H1 (cell line): ENCODE measurements around the gene TTBK2. TPM values are rescaled to one million over a fixed set of nuclear protein-coding genes. Genes with fewer than 3 reads are reported as not detected.
"Not testable (repeated sequence)": the region's sequence is repeated elsewhere in the genome, so short reads cannot be mapped to it uniquely, and the experiment has no call there.

Source experiments
- CTCF ChIA-PET: fragments of 300-600 bp; sonication (Branson Sonifier 250); formaldehyde crosslinking; loops from one replicate; lab custom pipeline; 2021; ENCODE audit not compliant: partially characterized antibody; lab: Charles Lee
- POLR2A ChIA-PET: fragments of 300-600 bp; sonication (Branson Sonifier 250); formaldehyde crosslinking; loops from one replicate; lab custom pipeline; 2021; ENCODE audit warnings: inconsistent platforms; ENCODE audit not compliant: partially characterized antibody; lab: Charles Lee
- DNase-seq, 2 experiments: peaks; one replicate each; pipeline versions ENCODE4 v3.0.0 to v3.0.0-alpha.2; 2010 to 2022; ENCODE audit warnings: low spot score in 2 of 2, low read depth in 1 of 2, mixed read lengths in 1 of 2
- FAIRE-seq: peaks from 2 replicates; lab custom pipeline; 2011; peaks lifted over from hg19 to GRCh38; lab: Jason Lieb, UNC
- H2AFZ ChIP-seq: 2 replicates; pipeline ENCODE4 v1.8.1; 2012; ENCODE audit warnings: low read length, inconsistent platforms
- H2AK5ac ChIP-seq: 2 replicates; pipeline ENCODE4 v1.6.1; 2013; ENCODE audit warnings: low read depth, low read length
- H2BK120ac ChIP-seq: replicated peaks from 2 replicates; pipeline ENCODE3; 2013; ENCODE audit warnings: low read depth, low read length, inconsistent platforms
- H2BK12ac ChIP-seq: 2 replicates; pipeline ENCODE4 v1.6.1; 2013; ENCODE audit warnings: low read depth, low read length
- H2BK15ac ChIP-seq: 2 replicates; pipeline ENCODE4 v1.6.1; 2013; ENCODE audit warnings: low read length
- H2BK20ac ChIP-seq: 2 replicates; pipeline ENCODE4 v1.6.1; 2013; ENCODE audit warnings: low read length
- H2BK5ac ChIP-seq: 2 replicates; pipeline ENCODE4 v1.6.1; 2013; ENCODE audit warnings: low read depth, low read length
- H3K14ac ChIP-seq: 2 replicates; pipeline ENCODE4 v1.6.1; 2013; ENCODE audit warnings: inconsistent platforms; ENCODE audit not compliant: insufficient read length
- H3K18ac ChIP-seq: 2 replicates; pipeline ENCODE4 v1.6.1; 2013; ENCODE audit warnings: low read length; ENCODE audit errors: extremely low read depth
- H3K23ac ChIP-seq: 2 replicates; pipeline ENCODE4 v1.6.1; 2013; ENCODE audit warnings: inconsistent platforms; ENCODE audit not compliant: insufficient read length
- H3K23me2 ChIP-seq: 2 replicates; pipeline ENCODE4 v1.6.1; 2013; ENCODE audit warnings: low read depth, low read length
- H3K27ac ChIP-seq: 2 replicates; pipeline ENCODE4 v1.6.1; 2011; ENCODE audit warnings: low read depth, low read length, inconsistent platforms
- H3K27me3 ChIP-seq, 4 experiments: replicated peaks in 1 of 4; 1 replicate in 1 of 4; 2 replicates in 3 of 4; pipeline versions ENCODE4 v1.6.1 to v1.8.1; 2011 to 2013; ENCODE audit warnings: low read length in 3 of 4, mild to moderate bottlenecking in 3 of 4, inconsistent platforms in 2 of 4, mixed read lengths in 2 of 4, moderate library complexity in 1 of 4; ENCODE audit not compliant: control insufficient read depth in 3 of 4, insufficient read depth in 3 of 4; ENCODE audit errors: extremely low read depth in 1 of 4
- H3K36me3 ChIP-seq, 4 experiments: 2 replicates each; pipeline versions ENCODE4 v1.6.1 to v1.8.1; 2011 to 2013; ENCODE audit warnings: mild to moderate bottlenecking in 4 of 4, low read length in 3 of 4, moderate library complexity in 2 of 4, control low read depth in 1 of 4, inconsistent platforms in 1 of 4; ENCODE audit not compliant: insufficient read depth in 4 of 4, control insufficient read depth in 2 of 4
- H3K4ac ChIP-seq: replicated peaks from 2 replicates; pipeline ENCODE3; 2013; ENCODE audit warnings: low read length, low read depth, mixed read lengths, inconsistent platforms; ENCODE audit not compliant: insufficient read length
- H3K4me1 ChIP-seq, 4 experiments: replicated peaks in 1 of 4; 1 replicate in 1 of 4; 2 replicates in 3 of 4; pipeline versions ENCODE4 v1.6.1 to v1.8.1; 2011 to 2013; ENCODE audit warnings: low read length in 3 of 4, inconsistent platforms in 2 of 4, mixed read lengths in 1 of 4; ENCODE audit not compliant: insufficient read depth in 4 of 4, control insufficient read depth in 3 of 4
- H3K4me2 ChIP-seq, 2 experiments: 2 replicates each; pipeline versions ENCODE4 v1.6.1 to v1.8.1; 2011 to 2013; ENCODE audit warnings: low read depth in 2 of 2, low read length in 2 of 2, control low read depth in 1 of 2, inconsistent platforms in 1 of 2, mild to moderate bottlenecking in 1 of 2; ENCODE audit not compliant: insufficient read depth in 1 of 2
- H3K4me3 ChIP-seq, 4 experiments: fragments of 200-600, 300-600 bp in 1 of 4; sonication (generic), shearing (Covaris generic), sonication (Bioruptor Twin) in 1 of 4; 2 replicates each; pipeline versions ENCODE4 v1.5.1 to v1.8.1; 2011 to 2016; ENCODE audit warnings: low read length in 4 of 4, low read depth in 3 of 4, control low read depth in 2 of 4, inconsistent platforms in 2 of 4, mild to moderate bottlenecking in 2 of 4, mixed read lengths in 1 of 4, moderate library complexity in 1 of 4; ENCODE audit not compliant: insufficient read depth in 2 of 4; ENCODE audit errors: extremely low read depth in 1 of 4
- H3K56ac ChIP-seq: replicated peaks from 2 replicates; pipeline ENCODE3; 2013; ENCODE audit warnings: low read depth, mild to moderate bottlenecking, mixed read lengths, low read length, inconsistent platforms; ENCODE audit not compliant: insufficient read length
- H3K79me1 ChIP-seq: 2 replicates; pipeline ENCODE4 v1.6.1; 2013; ENCODE audit warnings: low read depth, low read length, control low read depth
- H3K79me2 ChIP-seq, 2 experiments: 2 replicates each; pipeline versions ENCODE4 v1.6.1 to v1.8.1; 2012 to 2013; ENCODE audit warnings: low read length in 2 of 2, mild to moderate bottlenecking in 2 of 2, inconsistent platforms in 1 of 2; ENCODE audit not compliant: insufficient read depth in 2 of 2, control insufficient read depth in 1 of 2
- H3K9ac ChIP-seq, 4 experiments: replicated peaks in 1 of 4; 1 replicate in 1 of 4; 2 replicates in 3 of 4; pipeline versions ENCODE4 v1.6.1 to v1.8.1; 2011 to 2013; ENCODE audit warnings: low read depth in 3 of 4, low read length in 3 of 4, control low read depth in 2 of 4, mild to moderate bottlenecking in 2 of 4, moderate library complexity in 2 of 4, inconsistent platforms in 1 of 4; ENCODE audit errors: extremely low read depth in 1 of 4
- H3K9me3 ChIP-seq, 2 experiments: 2 replicates each; pipeline versions ENCODE4 v1.6.1 to v1.8.1; 2012 to 2013; ENCODE audit warnings: mild to moderate bottlenecking in 2 of 2, moderate library complexity in 2 of 2, control low read depth in 1 of 2, inconsistent platforms in 1 of 2, low read depth in 1 of 2, low read length in 1 of 2, mixed read lengths in 1 of 2; ENCODE audit not compliant: insufficient read depth in 2 of 2
- H4K20me1 ChIP-seq, 2 experiments: replicated peaks in 1 of 2; 2 replicates each; pipeline versions ENCODE3 to v1.8.1; 2011 to 2013; ENCODE audit warnings: inconsistent platforms in 2 of 2, low read length in 2 of 2, mild to moderate bottlenecking in 1 of 2; ENCODE audit not compliant: insufficient read depth in 2 of 2, control insufficient read depth in 1 of 2
- H4K5ac ChIP-seq: 2 replicates; pipeline ENCODE4 v1.6.1; 2013; ENCODE audit warnings: low read length, low read depth, mixed read lengths, inconsistent platforms; ENCODE audit not compliant: insufficient read length
- H4K8ac ChIP-seq: 2 replicates; pipeline ENCODE4 v1.8.0; 2013; ENCODE audit warnings: mild to moderate bottlenecking, moderate library complexity, low read length, inconsistent platforms; ENCODE audit not compliant: insufficient read depth; ENCODE audit errors: extremely low read depth
- H4K91ac ChIP-seq: replicated peaks from 2 replicates; pipeline ENCODE3; 2013; ENCODE audit warnings: low read length, mixed read lengths, inconsistent platforms; ENCODE audit not compliant: insufficient read length
- WGBS, 2 experiments: shearing (Covaris generic) in 1 of 2; methylation state at CpG; one replicate each; pipeline versions ENCODE4 v1.1.6 to v1.1.7; 2013 to 2015; ENCODE audit warnings: low lambda C conversion rate in 2 of 2, mixed read lengths in 2 of 2, inconsistent platforms in 1 of 2, low coverage in 1 of 2, missing lambda C conversion rate in 1 of 2; ENCODE audit not compliant: insufficient replicate concordance in 2 of 2, insufficient coverage in 1 of 2, insufficient read length in 1 of 2; ENCODE audit errors: extremely low coverage in 1 of 2, missing lambda C conversion rate in 1 of 2; 5-methylcytosine and 5-hydroxymethylcytosine counted together
- polyA plus RNA-seq, 7 experiments: library from polyadenylated mRNA; depleted of rRNA in 3 of 7; stranded (reverse) in 5 of 7; unstranded in 2 of 7; fragments of >200 nt in 5 of 7; fragments of 200-250 nt in 2 of 7; gene quantifications; 1 replicate in 5 of 7; 2 replicates in 1 of 7; 4 replicates in 1 of 7; pipeline versions ENCODE4 v1.2.1 to v1.2.3, GENCODE V29; 2011 to 2013; ENCODE audit warnings: missing spikeins in 2 of 7, mixed read lengths in 2 of 7
- total RNA-seq: library from RNA; stranded (reverse); fragmentation: NEBNext Ultra II Directional; extraction: Animal tissue kit (Norgen Biotek cat#: 25700); gene quantifications from 2 replicates; pipeline ENCODE4 v1.2.1, GENCODE V29; 2021

TTBK2 gene
- total and polyA plus RNA-seq, 2 of the 8 experiments (the other 6 are each of a cell fraction or from before 2014, with no cell fraction given), result 2.7 to 18.2 TPM

GRCh38 chr15:42948898-42949297 lies 28.3 kb upstream of the TTBK2 start:
- H3K23ac ChIP-seq, H3K23me2 ChIP-seq, H3K4ac ChIP-seq, H4K91ac ChIP-seq, H2BK20ac ChIP-seq, H4K20me1 ChIP-seq, H3K9ac ChIP-seq, H2AFZ ChIP-seq, FAIRE-seq, H2BK12ac ChIP-seq, H3K18ac ChIP-seq, H3K14ac ChIP-seq, POLR2A ChIA-PET, H4K5ac ChIP-seq, H2AK5ac ChIP-seq, H3K9me3 ChIP-seq, H2BK5ac ChIP-seq, H3K79me2 ChIP-seq, H2BK15ac ChIP-seq, DNase-seq, H3K4me3 ChIP-seq, H3K27ac ChIP-seq, H3K4me1 ChIP-seq, H3K4me2 ChIP-seq, H2BK120ac ChIP-seq, H3K79me1 ChIP-seq, H3K27me3 ChIP-seq, H4K8ac ChIP-seq, H3K56ac ChIP-seq: not testable (repeated sequence)
- WGBS, 2 experiments, result 95% methylated on average over 3 of the region's 3 CpGs; no CpG with 5 or more reads in 1 of the 2 experiments
- peaks cover 0 to 33% (median 8%) of the 10 kb centered on the region in 4 experiments; a peak in 5 of 8 replicates for H3K36me3 ChIP-seq
- CTCF ChIA-PET, result interaction anchor here (0.8 kb wide), 1 partner anchor 152 kb away, joined by 4 read pairs; no protein-coding TSS in a partner anchor
